ENCODE measurements around the gene GPR137. TPM values are rescaled to one million over a fixed set of nuclear protein-coding genes. Genes with fewer than 3 reads are reported as not detected.

GPR137 gene
- total RNA-seq, 1 donor from 2014 or later = 55.9 TPM

DNA sequence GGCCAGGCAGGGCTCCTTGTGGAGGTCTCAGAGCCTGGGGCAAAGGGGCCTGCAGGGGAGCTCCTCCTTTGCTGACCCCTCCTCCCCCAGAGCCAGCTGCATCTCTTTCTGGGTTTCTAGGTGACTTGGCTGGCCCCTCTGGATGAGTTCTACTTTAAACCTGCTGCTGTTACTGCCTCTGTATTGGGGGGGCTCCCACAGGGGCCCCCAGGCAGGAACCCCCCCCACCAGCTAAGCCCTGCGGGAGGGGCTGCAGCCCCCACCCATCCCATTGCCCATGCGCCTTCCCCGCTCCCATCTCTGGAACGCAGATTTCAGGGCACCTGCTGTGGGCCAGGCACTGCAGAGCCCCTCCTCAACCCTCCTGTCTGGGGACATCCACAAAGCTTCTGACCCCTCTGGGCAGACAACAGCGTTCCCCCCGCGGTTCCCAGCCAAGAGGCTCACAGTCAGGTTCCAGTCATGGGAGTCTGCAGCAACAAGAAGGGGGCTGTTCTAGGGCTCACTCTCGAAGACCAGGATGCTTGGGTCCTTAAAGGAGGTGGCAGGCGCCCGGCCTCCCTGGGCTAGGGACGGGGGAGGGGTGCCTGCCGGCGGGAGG is 35.1 kb upstream of the GPR137 start:
- no peak for DNase-seq (ENCODE audit: low read depth, low spot score)
- Mint-ChIP-seq H3K27me3 (ENCODE audit: low read depth) (peaks cover 3% of the 10 kb centered on the region), H3K9me3 (no peaks in the 10 kb centered on the region), H3K27ac (ENCODE audit: unreplicated experiment) (no peak overlapping the region), H3K4me1 (peaks cover 28% of the 10 kb centered on the region), H3K4me3 (peak overlapping the region; percentile 88), H3K36me3 (ENCODE audit: low read depth) (no peaks in the 10 kb centered on the region)
- TF ChIP-seq, protein P1, sequence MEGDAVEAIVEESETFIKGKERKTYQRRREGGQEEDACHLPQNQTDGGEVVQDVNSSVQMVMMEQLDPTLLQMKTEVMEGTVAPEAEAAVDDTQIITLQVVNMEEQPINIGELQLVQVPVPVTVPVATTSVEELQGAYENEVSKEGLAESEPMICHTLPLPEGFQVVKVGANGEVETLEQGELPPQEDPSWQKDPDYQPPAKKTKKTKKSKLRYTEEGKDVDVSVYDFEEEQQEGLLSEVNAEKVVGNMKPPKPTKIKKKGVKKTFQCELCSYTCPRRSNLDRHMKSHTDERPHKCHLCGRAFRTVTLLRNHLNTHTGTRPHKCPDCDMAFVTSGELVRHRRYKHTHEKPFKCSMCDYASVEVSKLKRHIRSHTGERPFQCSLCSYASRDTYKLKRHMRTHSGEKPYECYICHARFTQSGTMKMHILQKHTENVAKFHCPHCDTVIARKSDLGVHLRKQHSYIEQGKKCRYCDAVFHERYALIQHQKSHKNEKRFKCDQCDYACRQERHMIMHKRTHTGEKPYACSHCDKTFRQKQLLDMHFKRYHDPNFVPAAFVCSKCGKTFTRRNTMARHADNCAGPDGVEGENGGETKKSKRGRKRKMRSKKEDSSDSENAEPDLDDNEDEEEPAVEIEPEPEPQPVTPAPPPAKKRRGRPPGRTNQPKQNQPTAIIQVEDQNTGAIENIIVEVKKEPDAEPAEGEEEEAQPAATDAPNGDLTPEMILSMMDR (conservative IDR thresholded peaks at IDR 0.05) = no peak

DNA sequence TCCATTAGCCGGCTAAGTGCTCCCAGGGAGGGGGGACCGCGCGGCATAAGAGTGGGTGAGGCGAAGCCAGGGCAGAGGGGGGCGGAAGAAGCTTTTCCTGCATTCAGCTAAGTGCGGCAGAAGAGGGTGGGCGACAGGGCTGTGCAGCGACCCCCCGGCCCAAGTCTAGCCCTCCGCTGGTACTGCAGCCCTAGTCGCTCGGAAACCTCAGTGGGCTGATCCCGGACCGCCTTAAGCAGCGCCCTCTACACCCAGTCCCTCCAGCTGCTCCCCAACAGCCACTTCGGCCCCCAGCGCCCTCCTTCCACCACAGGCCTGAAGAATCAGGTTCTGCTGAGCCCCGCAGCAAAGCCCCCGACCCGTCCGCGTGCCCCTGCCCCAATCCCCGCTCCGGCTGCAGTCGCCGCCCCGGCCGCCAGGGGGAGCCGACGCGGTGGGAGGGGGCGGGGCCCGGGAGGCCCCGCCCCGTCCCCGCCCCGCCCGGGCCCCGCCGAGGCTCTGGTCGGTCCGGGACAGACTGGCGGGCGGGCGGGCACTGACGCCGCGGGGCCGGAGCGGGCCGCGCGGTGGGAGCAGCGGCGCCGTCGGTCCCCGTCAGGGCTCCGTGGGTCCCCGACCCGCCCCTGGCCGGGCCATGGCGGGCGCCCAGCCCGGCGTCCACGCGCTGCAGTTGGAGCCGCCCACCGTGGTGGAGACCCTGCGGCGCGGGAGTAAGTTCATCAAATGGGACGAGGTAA is 34.5 kb upstream of the GPR137 start, which contains the start of gene PLCB3:
PLCB3 (plus strand) TSS at position 515 of the 737 bp plus-strand sequence; CDS start at position 635, 120 bp downstream.
- DNase-seq (ENCODE audit: low read depth, low spot score) = peak; percentile 72
- Mint-ChIP-seq H3K4me3 (peak within 1 kb of the TSS; percentile 90), H3K27ac (ENCODE audit: unreplicated experiment) (no peak within 1 kb of the TSS), H3K4me1 (peaks cover 28% of the 10 kb centered on the region), H3K36me3 (ENCODE audit: low read depth) (no peaks in the 10 kb centered on the region), H3K27me3 (ENCODE audit: low read depth) (peaks cover 3% of the 10 kb centered on the region), H3K9me3 (no peaks in the 10 kb centered on the region)
- TF ChIP-seq, protein P1 (conservative IDR thresholded peaks at IDR 0.05) = peak; percentile 87

DNA sequence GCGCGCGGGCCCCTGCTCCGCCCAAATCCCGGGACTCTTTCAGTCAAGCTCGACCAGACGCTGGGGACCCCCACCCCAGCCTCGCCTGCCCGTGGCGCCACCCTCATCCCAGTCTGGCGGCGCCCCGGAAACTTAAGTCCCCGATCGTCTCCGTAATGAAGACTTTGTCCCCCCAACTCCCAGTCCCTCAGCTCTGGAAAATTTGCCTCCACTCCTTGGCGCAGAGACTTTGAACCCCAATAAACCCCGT is 34.0 kb upstream of the GPR137 start:
- Mint-ChIP-seq H3K4me3 (peak overlapping the region; percentile 90), H3K27me3 (ENCODE audit: low read depth) (peaks cover 3% of the 10 kb centered on the region), H3K9me3 (no peaks in the 10 kb centered on the region), H3K4me1 (peaks cover 28% of the 10 kb centered on the region), H3K36me3 (ENCODE audit: low read depth) (no peaks in the 10 kb centered on the region), H3K27ac (ENCODE audit: unreplicated experiment) (no peak overlapping the region)
- no peak for DNase-seq (ENCODE audit: low read depth, low spot score)
- TF ChIP-seq, protein P1 (conservative IDR thresholded peaks at IDR 0.05) = no peak

DNA sequence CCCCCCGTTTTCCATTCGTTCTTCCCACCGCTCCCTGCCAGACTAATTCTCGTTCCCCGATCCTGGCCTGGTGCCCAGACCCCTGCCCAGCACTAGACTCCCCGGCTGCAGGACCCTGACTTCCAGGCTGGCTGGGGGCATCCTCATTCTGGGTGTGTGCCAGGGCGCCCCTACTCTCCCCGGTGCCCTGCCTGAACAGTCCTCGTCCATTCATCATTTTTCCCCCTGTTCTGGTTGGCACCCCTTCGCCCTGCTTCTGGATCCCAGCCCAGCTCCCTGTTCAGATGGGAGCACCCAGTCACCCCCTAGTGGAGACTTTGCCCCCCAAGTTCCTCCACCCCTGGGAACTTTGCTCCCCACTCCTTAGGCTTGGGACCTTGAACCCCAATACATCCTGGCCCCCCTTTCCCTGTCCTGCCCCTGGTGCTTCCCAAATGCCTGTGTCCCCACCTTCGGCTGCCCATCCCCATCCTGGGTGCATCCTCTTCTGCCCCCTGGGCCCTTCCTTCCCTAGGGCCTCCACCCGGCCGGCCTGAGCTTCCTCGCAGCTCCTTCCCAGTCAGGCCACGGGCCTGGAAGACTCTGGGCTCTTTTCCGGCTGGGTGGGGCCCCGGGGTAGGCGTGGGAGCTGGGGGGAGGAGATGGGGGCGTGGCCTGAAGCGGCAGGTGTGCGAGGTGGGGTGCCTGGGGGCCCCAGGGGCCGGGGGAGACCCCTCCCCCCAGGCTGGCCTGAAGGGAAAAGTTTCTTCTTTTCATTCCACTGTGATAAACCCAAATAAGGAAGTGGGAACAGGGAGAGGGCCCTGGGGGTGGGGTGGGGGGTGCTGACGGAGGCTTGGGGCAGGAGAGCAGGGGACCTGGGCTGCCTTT is 33.4 kb upstream of the GPR137 start:
- no peak for DNase-seq (ENCODE audit: low read depth, low spot score)
- H3K4me1 Mint-ChIP-seq = peaks cover 28% of the 10 kb centered on the region
- no peaks in the 10 kb centered on the region for H3K9me3 Mint-ChIP-seq
- TF ChIP-seq, protein P1 (conservative IDR thresholded peaks at IDR 0.05) = peak; percentile 25
- no peaks in the 10 kb centered on the region for H3K36me3 Mint-ChIP-seq (ENCODE audit: low read depth)
- no peak overlapping the region for H3K27ac Mint-ChIP-seq (ENCODE audit: unreplicated experiment)
- peak overlapping the region; percentile 90 for H3K4me3 Mint-ChIP-seq
- H3K27me3 Mint-ChIP-seq (ENCODE audit: low read depth) = no peaks in the 10 kb centered on the region

DNA sequence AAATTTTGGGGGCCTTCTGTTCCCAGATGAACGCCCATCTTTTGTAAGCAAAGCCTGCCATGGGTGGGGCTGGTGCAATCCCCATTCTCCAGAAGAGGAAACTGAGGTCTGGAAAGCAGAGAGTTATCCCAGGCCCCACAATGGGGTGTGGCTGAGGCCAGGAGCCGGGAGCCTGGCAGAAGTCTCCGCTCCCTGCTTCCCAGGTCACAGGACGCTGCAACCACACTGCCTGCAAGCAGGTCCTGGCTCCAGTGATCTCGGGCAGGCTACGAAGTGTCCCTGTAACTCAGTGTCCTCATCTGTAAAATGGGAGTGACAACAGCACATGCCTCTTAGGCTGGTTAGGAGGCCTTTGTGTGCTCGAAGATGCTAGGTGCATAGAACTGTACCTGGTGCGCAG is 32.6 kb upstream of the GPR137 start:
- H3K27ac Mint-ChIP-seq (ENCODE audit: unreplicated experiment) = no peak overlapping the region
- TF ChIP-seq, protein P1 (conservative IDR thresholded peaks at IDR 0.05) = no peak
- H3K27me3 Mint-ChIP-seq (ENCODE audit: low read depth) = no peaks in the 10 kb centered on the region
- H3K4me1 Mint-ChIP-seq = peaks cover 23% of the 10 kb centered on the region
- peak overlapping the region; percentile 83 for H3K4me3 Mint-ChIP-seq
- no peak for DNase-seq (ENCODE audit: low read depth, low spot score)
- H3K9me3 Mint-ChIP-seq = no peaks in the 10 kb centered on the region
- H3K36me3 Mint-ChIP-seq (ENCODE audit: low read depth) = peaks cover 2% of the 10 kb centered on the region

Measured in neural crest cell (in vitro differentiated cells).